ENCODE data around the gene SLC29A3. TPM values are rescaled to one million over a fixed set of nuclear protein-coding genes. Genes with fewer than 3 reads are reported as not detected.

SLC29A3 gene
- total RNA-seq, 1 experiment from 2014 or later, result 4.4 TPM

- Histone ChIP-seq H3K79me2 (ENCODE audit: low read length) (no peaks in the 10 kb centered on the region), H4K20me1 (ENCODE audit: low read length) (no peaks in the 10 kb centered on the region), H3K9ac (ENCODE audit: low read length) (no peak overlapping the region), H3K4me3 (ENCODE audit: low read length) (no peak overlapping the region), H2AFZ (ENCODE audit: low read length) (no peak overlapping the region), H3K9me2 (replicated peaks; ENCODE audit: low read length) (no peaks in the 10 kb centered on the region), H3K9me3 (ENCODE audit: low read length) (no peaks in the 10 kb centered on the region), H3F3A (ENCODE audit: low read length, unreplicated experiment) (no peaks in the 10 kb centered on the region), H3K4me1 (ENCODE audit: insufficient read depth, low read length) (peaks cover 7% of the 10 kb centered on the region), H3K36me3 (ENCODE audit: low read depth, low read length) (no peaks in the 10 kb centered on the region), H3K27ac (ENCODE audit: low read length) (no peak overlapping the region), H3K4me2 (ENCODE audit: low read length) (no peak overlapping the region), H3K27me3 (ENCODE audit: low read length) (no peaks in the 10 kb centered on the region)
- TF ChIP-seq, protein P1, sequence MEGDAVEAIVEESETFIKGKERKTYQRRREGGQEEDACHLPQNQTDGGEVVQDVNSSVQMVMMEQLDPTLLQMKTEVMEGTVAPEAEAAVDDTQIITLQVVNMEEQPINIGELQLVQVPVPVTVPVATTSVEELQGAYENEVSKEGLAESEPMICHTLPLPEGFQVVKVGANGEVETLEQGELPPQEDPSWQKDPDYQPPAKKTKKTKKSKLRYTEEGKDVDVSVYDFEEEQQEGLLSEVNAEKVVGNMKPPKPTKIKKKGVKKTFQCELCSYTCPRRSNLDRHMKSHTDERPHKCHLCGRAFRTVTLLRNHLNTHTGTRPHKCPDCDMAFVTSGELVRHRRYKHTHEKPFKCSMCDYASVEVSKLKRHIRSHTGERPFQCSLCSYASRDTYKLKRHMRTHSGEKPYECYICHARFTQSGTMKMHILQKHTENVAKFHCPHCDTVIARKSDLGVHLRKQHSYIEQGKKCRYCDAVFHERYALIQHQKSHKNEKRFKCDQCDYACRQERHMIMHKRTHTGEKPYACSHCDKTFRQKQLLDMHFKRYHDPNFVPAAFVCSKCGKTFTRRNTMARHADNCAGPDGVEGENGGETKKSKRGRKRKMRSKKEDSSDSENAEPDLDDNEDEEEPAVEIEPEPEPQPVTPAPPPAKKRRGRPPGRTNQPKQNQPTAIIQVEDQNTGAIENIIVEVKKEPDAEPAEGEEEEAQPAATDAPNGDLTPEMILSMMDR (conservative IDR thresholded peaks at IDR 0.05; ENCODE audit: low read depth, low read length), result no peak
- no peak for TF ChIP-seq EZH2phosphoT487 (IDR thresholded peaks at IDR 0.05; ENCODE audit: borderline replicate concordance, low read length)
- no peak for TF ChIP-seq EZH2 (IDR thresholded peaks at IDR 0.05; ENCODE audit: low read length, unreplicated experiment)
- BruUV-seq (replicated peaks), result no TSS peak
- no peak for DNase-seq
- ChIA-PET CTCF (no interaction called here), POLR2A (ENCODE audit: unreplicated experiment) (no interaction called here)
- ATAC-seq, result no peak
- intact Hi-C loops (cut with micrococcal nuclease), result no loop called here
Measured at GRCh38 chr10:71366690-71367089, 47.6 kb downstream of the SLC29A3 start.

GRCh38 chr10:71367271-71367670, 48.2 kb downstream of the SLC29A3 start:
- H3K79me2 ChIP-seq (ENCODE audit: low read length), result no peaks in the 10 kb centered on the region
- DNase-seq, result peak; percentile 10
- H3K9me3 ChIP-seq (ENCODE audit: low read length), result no peaks in the 10 kb centered on the region
- BruUV-seq (replicated peaks), result no TSS peak
- H2AFZ ChIP-seq (ENCODE audit: low read length), result no peak overlapping the region
- no peak overlapping the region for H3K4me3 ChIP-seq (ENCODE audit: low read length)
- intact Hi-C loops (cut with micrococcal nuclease), result no loop called here
- H3K36me3 ChIP-seq (ENCODE audit: low read depth, low read length), result no peaks in the 10 kb centered on the region
- POLR2A ChIA-PET (ENCODE audit: unreplicated experiment), result no interaction called here
- no peak overlapping the region for H3K4me2 ChIP-seq (ENCODE audit: low read length)
- ATAC-seq, result no peak
- H3K27me3 ChIP-seq (ENCODE audit: low read length), result no peaks in the 10 kb centered on the region
- no peaks in the 10 kb centered on the region for H4K20me1 ChIP-seq (ENCODE audit: low read length)
- no peaks in the 10 kb centered on the region for H3F3A ChIP-seq (ENCODE audit: low read length, unreplicated experiment)
- no peak overlapping the region for H3K27ac ChIP-seq (ENCODE audit: low read length)
- no peak overlapping the region for H3K9ac ChIP-seq (ENCODE audit: low read length)
- H3K4me1 ChIP-seq (ENCODE audit: insufficient read depth, low read length), result peaks cover 7% of the 10 kb centered on the region
- no peaks in the 10 kb centered on the region for H3K9me2 ChIP-seq (replicated peaks; ENCODE audit: low read length)
- CTCF ChIA-PET, result no interaction called here
- TF ChIP-seq, protein P1 (conservative IDR thresholded peaks at IDR 0.05; ENCODE audit: low read depth, low read length), result no peak
- TF ChIP-seq EZH2phosphoT487 (IDR thresholded peaks at IDR 0.05; ENCODE audit: borderline replicate concordance, low read length) (no peak), EZH2 (IDR thresholded peaks at IDR 0.05; ENCODE audit: low read length, unreplicated experiment) (no peak)

GRCh38 chr10:71368176-71368575, 49.1 kb downstream of the SLC29A3 start:
- Histone ChIP-seq H3K9ac (ENCODE audit: low read length) (no peak overlapping the region), H4K20me1 (ENCODE audit: low read length) (no peaks in the 10 kb centered on the region), H3K27ac (ENCODE audit: low read length) (no peak overlapping the region), H3K36me3 (ENCODE audit: low read depth, low read length) (no peaks in the 10 kb centered on the region), H3K4me3 (ENCODE audit: low read length) (no peak overlapping the region), H3K4me1 (ENCODE audit: insufficient read depth, low read length) (peaks cover 7% of the 10 kb centered on the region), H2AFZ (ENCODE audit: low read length) (no peak overlapping the region), H3K27me3 (ENCODE audit: low read length) (no peaks in the 10 kb centered on the region), H3K79me2 (ENCODE audit: low read length) (no peaks in the 10 kb centered on the region), H3K4me2 (ENCODE audit: low read length) (no peak overlapping the region), H3K9me3 (ENCODE audit: low read length) (no peaks in the 10 kb centered on the region), H3K9me2 (replicated peaks; ENCODE audit: low read length) (no peaks in the 10 kb centered on the region), H3F3A (ENCODE audit: low read length, unreplicated experiment) (no peaks in the 10 kb centered on the region)
- DNase-seq (no peak), ATAC-seq (no peak)
- no TSS peak for BruUV-seq (replicated peaks)
- TF ChIP-seq, protein P1 (conservative IDR thresholded peaks at IDR 0.05; ENCODE audit: low read depth, low read length), result no peak
- intact Hi-C loops (cut with micrococcal nuclease), result no loop called here
- CTCF ChIA-PET, result interaction anchor here (0.6 kb wide), 1 partner anchor 49 kb away, joined by 5 read pairs; the partner anchor contains the start of gene SLC29A3
- POLR2A ChIA-PET (ENCODE audit: unreplicated experiment), result no interaction called here
